ENCODE results near the gene SOCS7.

- TF ChIP-seq, protein P1, sequence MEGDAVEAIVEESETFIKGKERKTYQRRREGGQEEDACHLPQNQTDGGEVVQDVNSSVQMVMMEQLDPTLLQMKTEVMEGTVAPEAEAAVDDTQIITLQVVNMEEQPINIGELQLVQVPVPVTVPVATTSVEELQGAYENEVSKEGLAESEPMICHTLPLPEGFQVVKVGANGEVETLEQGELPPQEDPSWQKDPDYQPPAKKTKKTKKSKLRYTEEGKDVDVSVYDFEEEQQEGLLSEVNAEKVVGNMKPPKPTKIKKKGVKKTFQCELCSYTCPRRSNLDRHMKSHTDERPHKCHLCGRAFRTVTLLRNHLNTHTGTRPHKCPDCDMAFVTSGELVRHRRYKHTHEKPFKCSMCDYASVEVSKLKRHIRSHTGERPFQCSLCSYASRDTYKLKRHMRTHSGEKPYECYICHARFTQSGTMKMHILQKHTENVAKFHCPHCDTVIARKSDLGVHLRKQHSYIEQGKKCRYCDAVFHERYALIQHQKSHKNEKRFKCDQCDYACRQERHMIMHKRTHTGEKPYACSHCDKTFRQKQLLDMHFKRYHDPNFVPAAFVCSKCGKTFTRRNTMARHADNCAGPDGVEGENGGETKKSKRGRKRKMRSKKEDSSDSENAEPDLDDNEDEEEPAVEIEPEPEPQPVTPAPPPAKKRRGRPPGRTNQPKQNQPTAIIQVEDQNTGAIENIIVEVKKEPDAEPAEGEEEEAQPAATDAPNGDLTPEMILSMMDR (IDR thresholded peaks at IDR 0.05): no peak
- TF ChIP-seq POLR2AphosphoS5 (IDR thresholded peaks at IDR 0.05; ENCODE audit: low read depth, low read length): no peak
Observed at GRCh38 chr17:38338053-38338452, 13.6 kb upstream of the SOCS7 start.

Data from Panc1 (cell line).